ENCODE data around the gene SPNS1. TPM values are rescaled to one million over a fixed set of nuclear protein-coding genes. Genes with fewer than 3 reads are reported as not detected.
"Not testable (repeated sequence)": the region's sequence is repeated elsewhere in the genome, so short reads cannot be mapped to it uniquely, and the experiment has no call there.

The SPNS1 gene
- polyA plus RNA-seq, 12 donors = 17.3 to 29.0 (median 20.6) TPM; not detected in 1

DNA sequence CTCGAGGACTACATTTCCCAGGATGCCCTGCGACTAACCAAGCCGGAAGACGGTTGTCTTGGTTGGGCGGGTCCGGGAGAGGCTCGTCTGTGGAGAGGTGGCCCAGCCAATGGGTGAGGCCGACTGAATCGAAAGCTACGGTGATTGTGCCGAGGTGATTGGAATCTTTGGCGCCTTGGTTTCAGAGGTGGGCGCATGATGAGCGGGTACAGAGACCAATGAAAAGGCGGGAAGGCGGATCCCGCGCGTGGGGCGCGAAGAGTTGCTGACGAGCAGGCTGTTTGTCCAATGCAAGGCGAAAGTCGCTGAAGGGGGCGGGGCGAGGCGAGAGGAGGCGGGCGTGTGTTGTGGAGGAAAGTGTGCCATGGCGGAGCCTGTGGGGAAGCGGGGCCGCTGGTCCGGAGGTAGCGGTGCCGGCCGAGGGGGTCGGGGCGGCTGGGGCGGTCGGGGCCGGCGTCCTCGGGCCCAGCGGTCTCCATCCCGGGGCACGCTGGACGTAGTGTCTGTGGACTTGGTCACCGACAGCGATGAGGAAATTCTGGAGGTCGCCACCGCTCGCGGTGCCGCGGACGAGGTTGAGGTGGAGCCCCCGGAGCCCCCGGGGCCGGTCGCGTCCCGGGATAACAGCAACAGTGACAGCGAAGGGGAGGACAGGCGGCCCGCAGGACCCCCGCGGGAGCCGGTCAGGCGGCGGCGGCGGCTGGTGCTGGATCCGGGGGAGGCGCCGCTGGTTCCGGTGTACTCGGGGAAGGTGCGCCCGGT is 23.7 kb upstream of the SPNS1 start, which contains the start of gene NFATC2IP:
NFATC2IP (plus strand) TSS at position 290 of the 762 bp plus-strand sequence; CDS start at position 365, 75 bp downstream.
- DNase-seq = peak; percentile 100

DNA sequence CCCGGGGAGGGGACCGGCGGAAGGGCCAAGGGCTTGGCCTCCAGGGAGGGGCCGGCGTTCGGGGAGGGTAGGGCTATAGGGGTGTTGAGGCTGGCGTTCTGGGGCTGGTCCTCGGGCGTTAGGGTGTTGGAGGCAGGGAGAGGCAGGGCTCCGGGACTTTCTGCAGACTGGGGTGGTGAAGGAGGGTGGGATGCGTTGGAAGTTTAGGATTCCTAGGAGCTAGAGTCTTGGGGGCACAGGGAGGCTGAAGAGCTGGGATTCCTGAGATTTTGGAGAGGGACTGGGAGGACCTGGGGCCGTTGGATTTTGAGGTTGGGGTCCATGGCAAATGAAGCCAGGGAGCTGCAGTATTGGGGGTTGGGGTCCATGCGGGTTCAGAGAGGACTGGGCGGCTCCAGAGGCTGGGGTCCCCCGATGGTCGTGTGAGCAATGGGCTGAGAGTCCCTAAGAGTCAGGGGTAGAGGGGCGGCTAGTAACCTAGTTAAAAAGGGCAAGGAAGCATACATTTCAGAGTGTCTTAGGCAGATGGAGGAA is 23.1 kb upstream of the SPNS1 start:
- no peak for DNase-seq

DNA sequence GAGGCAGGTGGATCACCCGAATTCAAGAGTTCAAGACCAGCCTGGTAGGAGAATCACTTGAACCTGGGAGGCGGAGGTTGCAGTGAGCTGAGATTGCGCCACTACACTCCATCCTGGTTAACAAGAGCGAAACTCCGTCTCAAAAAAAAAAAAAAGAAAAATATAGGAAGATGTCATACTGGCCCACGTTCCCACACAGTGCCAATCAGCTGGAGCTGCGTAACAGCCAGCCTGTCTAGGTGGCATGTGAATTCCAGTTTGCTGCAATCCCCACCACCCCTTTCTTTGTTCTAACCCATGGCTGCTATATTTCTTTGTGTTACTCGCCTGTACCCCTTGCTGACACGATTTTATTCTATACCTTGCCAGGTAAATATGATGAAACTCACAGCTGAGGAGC is 16.4 kb upstream of the SPNS1 start:
- no peak for DNase-seq

DNA sequence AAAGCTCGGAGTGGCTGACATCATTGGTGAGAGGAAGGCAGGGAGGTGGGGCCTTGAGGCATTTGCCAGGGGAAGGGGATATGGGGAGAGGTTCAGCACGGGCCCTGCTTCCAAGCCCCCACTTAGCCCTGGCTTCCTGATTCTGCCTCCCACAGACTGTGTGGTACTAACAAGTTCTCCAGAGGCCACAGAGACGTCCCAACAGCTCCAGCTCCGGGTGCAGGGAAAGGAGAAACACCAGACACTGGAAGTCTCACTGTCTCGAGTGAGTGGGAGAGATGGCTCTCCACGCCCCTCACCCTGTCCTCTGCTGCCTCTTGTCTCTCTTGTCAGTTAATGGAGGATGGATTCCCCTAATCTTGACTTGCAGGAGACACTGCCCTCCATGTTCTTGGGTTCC is 15.7 kb upstream of the SPNS1 start:
- no peak for DNase-seq

- DNase-seq = no peak
Measured at GRCh38 chr16:28964072-28964471, 10.5 kb upstream of the SPNS1 start.

GRCh38 chr16:28964496-28964895 is 10.1 kb upstream of the SPNS1 start:
- DNase-seq = no peak

- DNase-seq = no peak
Measured at GRCh38 chr16:28967156-28967555, 7.4 kb upstream of the SPNS1 start.

DNA sequence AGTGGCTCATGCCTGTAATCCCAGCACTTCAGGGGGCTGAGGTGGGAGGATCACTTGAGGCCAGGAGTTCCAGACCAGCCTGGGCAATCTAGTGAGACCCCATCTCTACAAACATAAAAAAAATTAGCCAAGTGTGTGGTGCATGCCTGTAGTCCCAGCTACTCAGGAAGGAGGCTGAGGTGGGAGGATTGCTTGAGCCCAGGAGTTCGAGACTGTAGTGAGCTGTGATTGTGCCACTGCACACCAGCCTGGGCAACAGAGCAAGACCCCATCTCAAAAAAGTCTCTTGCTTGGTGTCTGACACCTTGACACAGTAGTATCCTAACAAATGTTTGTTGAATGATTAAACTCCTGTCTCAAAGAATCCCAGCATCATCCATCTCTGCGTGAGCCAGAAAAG is 4.9 kb upstream of the SPNS1 start:
- not testable (repeated sequence) for DNase-seq

DNA sequence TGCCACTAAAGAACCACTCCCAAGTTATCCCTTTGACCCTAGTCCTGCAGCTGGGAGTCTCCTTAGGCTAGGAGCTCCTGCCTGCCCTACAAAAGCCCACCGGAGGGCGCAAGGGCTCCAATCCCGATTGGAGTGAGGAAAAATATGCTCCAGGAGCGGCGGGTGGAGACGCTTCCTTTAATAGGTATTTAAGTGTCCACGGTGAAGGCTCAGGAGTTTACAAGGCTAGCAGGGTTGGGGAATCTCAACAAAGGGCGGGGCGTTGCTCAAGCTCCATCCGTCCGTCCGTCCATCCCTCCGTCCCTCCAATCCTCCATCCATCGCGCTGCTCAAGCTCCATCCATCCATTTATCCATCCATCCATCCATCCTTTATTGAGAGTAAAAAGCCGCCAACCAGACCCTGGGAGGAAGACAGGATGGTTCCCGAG is 556 bp upstream of the SPNS1 start:
- peak; percentile 55 for DNase-seq

DNA sequence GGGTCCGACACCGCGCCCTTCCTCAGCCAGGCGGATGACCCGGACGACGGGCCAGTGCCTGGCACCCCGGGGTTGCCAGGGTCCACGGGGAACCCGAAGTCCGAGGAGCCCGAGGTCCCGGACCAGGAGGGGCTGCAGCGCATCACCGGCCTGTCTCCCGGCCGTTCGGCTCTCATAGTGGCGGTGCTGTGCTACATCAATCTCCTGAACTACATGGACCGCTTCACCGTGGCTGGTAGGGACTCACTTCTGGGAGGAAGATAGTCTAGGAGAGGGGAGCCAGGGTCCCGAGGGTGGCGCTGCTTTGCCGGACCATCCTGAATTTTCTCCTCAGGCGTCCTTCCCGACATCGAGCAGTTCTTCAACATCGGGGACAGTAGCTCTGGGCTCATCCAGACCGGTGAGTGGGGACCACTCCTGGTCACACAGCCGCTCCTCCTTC is 601 bp downstream of the SPNS1 start:
- no peak for DNase-seq

- DNase-seq = no peak
Measured at GRCh38 chr16:28977703-28978662, 3.4 kb downstream of the SPNS1 start.

DNA sequence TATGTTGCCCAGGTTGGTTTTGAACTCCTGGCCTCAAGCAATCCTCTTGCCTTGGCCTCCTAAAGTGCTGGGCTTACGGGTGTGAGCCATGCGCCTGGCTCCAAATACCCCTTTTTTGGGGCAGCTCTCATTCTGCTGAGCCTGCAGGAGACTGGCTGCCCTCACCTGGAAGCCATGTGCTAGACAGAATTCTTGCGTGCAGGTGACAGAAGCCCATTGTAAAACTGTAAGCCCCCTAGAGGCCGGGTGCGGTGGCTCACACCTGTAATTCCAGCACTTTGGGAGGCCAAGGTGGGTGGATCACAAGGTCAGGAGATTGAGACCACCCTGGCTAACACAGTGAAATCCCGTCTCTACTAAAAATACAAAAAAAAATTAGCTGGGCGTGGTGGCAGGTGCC is 5.8 kb downstream of the SPNS1 start:
- DNase-seq = not testable (repeated sequence)

- DNase-seq = no peak
Measured at GRCh38 chr16:28980929-28981328, 6.4 kb downstream of the SPNS1 start.

DNA sequence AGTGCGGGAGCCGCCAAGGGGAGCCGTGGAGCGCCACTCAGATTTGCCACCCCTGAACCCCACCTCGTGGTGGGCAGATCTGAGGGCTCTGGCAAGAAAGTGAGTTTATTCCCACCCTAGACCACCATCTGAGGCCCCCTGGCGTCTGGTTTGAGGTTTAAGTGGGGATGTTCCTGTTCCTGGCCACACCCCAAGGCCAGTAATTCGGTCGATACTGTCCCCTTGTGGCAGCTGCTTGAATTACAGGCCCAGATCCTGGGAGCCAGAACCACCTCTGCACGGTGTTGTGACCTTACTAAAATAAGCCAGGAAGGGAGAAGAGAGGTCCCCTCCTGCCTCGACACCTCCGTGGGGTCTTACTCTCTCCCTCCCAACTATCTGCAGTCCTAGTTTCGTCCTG is 6.9 kb downstream of the SPNS1 start:
- DNase-seq = no peak

- no peak for DNase-seq
Measured at GRCh38 chr16:28982418-28982817, 7.8 kb downstream of the SPNS1 start.

GRCh38 chr16:28982949-28983348 is 8.4 kb downstream of the SPNS1 start:
- no peak for DNase-seq

GRCh38 chr16:28983644-28984043 is 9.1 kb downstream of the SPNS1 start:
- no peak for DNase-seq

DNA sequence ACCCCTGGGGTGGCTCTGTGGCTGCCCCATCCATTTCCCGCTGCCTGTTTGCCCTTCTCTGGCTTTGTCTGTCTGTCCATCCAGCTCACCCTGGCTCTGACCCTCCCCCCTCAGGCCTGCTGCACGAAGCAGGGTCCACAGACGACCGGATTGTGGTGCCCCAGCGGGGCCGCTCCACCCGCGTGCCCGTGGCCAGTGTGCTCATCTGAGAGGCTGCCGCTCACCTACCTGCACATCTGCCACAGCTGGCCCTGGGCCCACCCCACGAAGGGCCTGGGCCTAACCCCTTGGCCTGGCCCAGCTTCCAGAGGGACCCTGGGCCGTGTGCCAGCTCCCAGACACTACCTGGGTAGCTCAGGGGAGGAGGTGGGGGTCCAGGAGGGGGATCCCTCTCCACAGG is 9.5 kb downstream of the SPNS1 start:
- DNase-seq = no peak

DNA sequence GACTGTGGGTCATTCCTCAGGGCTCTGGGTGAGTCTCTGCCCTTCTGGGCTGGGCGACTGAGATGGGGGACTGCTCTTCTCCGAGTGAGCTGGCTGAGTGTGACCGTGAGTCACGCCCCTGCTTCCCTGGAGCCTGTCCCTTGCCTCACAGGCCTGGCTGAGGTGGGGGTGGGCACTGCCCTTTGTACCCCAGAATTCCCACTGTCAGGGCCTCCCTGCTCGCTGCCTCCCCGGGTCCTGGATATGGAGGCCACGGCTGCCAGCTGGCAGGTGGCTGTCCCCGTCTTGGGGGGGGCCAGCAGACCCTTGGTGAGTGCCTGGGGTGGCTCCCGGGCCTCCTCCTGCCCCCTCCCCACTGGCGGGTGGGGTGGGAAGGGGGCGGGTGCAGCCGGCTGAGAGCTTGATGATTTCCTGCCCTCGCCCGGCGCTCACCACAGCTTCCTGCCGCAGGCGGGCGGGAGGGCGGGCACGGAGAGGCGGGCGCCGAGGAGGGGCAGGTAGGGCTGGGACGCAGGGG is 10.1 kb downstream of the SPNS1 start, which contains the start of gene LAT:
LAT (plus strand) TSS at position 434 of the 517 bp plus-strand sequence. CDS start 366 bp downstream, outside the sequence.
- DNase-seq = no peak

DNA sequence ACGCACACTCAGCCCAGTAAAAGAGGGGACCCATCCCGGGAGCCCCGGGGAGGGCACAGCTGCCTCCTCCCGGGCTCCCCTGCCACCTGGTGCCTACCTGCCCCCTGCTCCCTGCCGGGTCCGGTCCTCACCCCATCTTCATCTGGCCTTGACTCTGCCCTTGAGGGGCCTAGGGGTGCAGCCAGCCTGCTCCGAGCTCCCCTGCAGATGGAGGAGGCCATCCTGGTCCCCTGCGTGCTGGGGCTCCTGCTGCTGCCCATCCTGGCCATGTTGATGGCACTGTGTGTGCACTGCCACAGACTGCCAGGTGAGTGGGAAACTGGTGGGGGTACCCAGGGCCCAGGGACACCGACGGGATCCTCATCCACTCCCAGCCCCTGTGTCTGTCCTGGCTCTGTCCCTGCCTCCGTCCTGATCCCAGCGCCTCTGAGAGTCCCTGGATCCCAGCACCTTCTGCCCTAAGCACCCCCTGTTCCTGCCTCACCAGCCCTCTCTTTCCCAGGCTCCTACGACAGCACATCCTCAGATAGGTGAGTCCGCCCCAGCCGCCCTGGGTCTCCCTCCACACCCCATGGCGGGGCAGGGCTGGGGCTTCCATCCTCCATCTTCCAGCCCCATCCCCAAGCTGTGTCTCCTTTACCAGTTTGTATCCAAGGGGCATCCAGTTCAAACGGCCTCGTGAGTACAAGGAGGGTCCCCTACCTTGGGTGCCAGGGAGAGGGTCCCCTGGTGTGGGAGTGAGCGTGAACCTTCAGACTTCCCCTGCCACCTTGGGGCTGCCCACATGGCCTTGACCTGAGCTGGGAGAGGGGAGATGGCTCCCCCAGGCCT is 10.8 kb downstream of the SPNS1 start:
- DNase-seq = no peak

DNA sequence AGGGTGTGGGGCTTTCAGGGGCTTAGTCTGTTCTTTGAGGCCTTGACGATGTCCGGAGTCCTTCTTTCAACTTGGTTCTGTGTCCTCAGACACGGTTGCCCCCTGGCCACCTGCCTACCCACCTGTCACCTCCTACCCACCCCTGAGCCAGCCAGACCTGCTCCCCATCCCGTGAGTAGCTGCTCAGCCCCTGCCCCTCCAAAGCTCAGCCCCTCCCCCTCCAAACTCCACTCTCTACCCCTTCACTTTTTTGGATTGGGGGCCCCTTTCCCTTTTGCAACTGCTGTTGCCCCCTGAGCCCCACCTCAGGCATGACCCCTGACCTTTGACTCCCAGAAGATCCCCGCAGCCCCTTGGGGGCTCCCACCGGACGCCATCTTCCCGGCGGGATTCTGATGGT is 11.5 kb downstream of the SPNS1 start:
- DNase-seq = no peak

Measured in muscle of arm (tissue), 12 donors.